ENCODE data around the gene FAM20C. TPM values are rescaled to one million over a fixed set of nuclear protein-coding genes. Genes with fewer than 3 reads are reported as not detected.

FAM20C gene
- total RNA-seq, 1 experiment from 2014 or later: 62.6 TPM

DNA sequence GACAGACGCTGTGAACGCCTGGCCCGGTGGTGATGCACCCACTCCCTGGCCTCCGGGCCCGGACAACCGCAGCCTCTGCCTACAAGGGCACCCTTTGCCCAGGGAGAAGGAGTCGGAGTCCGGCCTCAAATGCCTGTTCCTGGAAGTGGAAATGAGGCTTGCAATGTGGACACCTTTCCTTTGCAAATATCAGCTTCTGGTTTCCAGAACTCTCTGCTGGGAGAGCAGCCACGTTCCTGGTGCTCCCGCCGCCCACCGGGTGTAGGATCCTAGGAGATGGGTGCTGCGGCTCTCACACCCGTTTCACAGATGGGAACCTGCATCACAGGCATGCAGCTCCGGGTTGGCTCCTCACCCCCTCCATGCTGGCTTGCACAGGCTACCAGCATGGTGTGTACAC lies 100.5 kb downstream of the FAM20C start:
- no peak overlapping the region for H3T11ph ChIP-seq (ENCODE audit: low read length)
- H2AK5ac ChIP-seq (ENCODE audit: insufficient read length, low read length): no peak overlapping the region
- no peak overlapping the region for H2BK15ac ChIP-seq (ENCODE audit: low read depth, low read length)
- H3K4me2 ChIP-seq (ENCODE audit: insufficient read depth, insufficient read length, low read length): no peak overlapping the region
- no peak overlapping the region for H3K18ac ChIP-seq (ENCODE audit: insufficient read length, low read depth, low read length)
- no peaks in the 10 kb centered on the region for H3K4me1 ChIP-seq (ENCODE audit: insufficient read depth, low read length)
- peaks cover 53% of the 10 kb centered on the region for H3K27me3 Mint-ChIP-seq (ENCODE audit: low read depth)
- H3K27me3 ChIP-seq (ENCODE audit: insufficient read depth, low read length): peaks cover 33% of the 10 kb centered on the region
- H3K36me3 Mint-ChIP-seq (ENCODE audit: insufficient read depth in 1 of 3, low read depth in 3 of 3): no peaks in the 10 kb centered on the region; a peak in 2 of 7 replicates
- no peak overlapping the region for H2BK5ac ChIP-seq (ENCODE audit: insufficient read length, low read length)
- H3K9me3 ChIP-seq (ENCODE audit: control insufficient read depth, low read depth, low read length): no peaks in the 10 kb centered on the region
- H2BK12ac ChIP-seq (ENCODE audit: insufficient read length, low read depth, low read length): no peak overlapping the region
- no peak overlapping the region for H2BK20ac ChIP-seq (ENCODE audit: low read depth, low read length, poor library complexity, severe bottlenecking)
- H3K56ac ChIP-seq (ENCODE audit: insufficient read length, low read depth, low read length): no peak overlapping the region
- TF ChIP-seq CTCF (conservative IDR thresholded peaks at IDR 0.05): no peak
- H3K27ac ChIP-seq (ENCODE audit: insufficient read length, low read depth, low read length): no peak overlapping the region
- H3K4me3 Mint-ChIP-seq: no peak overlapping the region
- no peaks in the 10 kb centered on the region for H4K20me1 ChIP-seq (ENCODE audit: control insufficient read depth, insufficient read depth, insufficient read length)
- no peak overlapping the region for H4K91ac ChIP-seq (ENCODE audit: insufficient read length, low read depth, low read length)
- peaks cover 8 to 16% of the 10 kb centered on the region in 2 experiments for H3K9me3 Mint-ChIP-seq
- H2AFZ ChIP-seq (ENCODE audit: low read length): no peak overlapping the region
- no peak overlapping the region for H4K5ac ChIP-seq (ENCODE audit: insufficient read length, low read depth, low read length)
- H3K79me1 ChIP-seq (ENCODE audit: insufficient read depth, low read depth, low read length, poor library complexity, severe bottlenecking): no peaks in the 10 kb centered on the region
- no peaks in the 10 kb centered on the region for H3K4me1 Mint-ChIP-seq
- no peak overlapping the region for H3K23ac ChIP-seq (ENCODE audit: insufficient read length, low read depth, low read length)
- no peak overlapping the region for H2BK120ac ChIP-seq (ENCODE audit: low read depth, low read length, poor library complexity, severe bottlenecking)
- H3K79me2 ChIP-seq (ENCODE audit: insufficient read depth, low read length): no peaks in the 10 kb centered on the region
- no peak overlapping the region for H3K4ac ChIP-seq (ENCODE audit: low read depth, low read length)
- H3K14ac ChIP-seq (ENCODE audit: insufficient read depth, low read length): no peak overlapping the region
- no peak overlapping the region for H3K9ac ChIP-seq (ENCODE audit: extremely low read depth, insufficient read length, low read length)
- H3K23me2 ChIP-seq (ENCODE audit: insufficient read length, low read depth, low read length, poor library complexity, severe bottlenecking): peaks cover 8% of the 10 kb centered on the region
- no peak overlapping the region for H4K8ac ChIP-seq (replicated peaks; ENCODE audit: insufficient read length, low read depth, low read length)
- no peak overlapping the region for H3K27ac Mint-ChIP-seq
- no CpG with 5 or more reads among the region's 15 CpGs for WGBS (ENCODE audit: extremely low coverage, insufficient read length, low lambda C conversion rate)
- no peak for DNase-seq
